Esophagus mucosa (tissue), 1 donor: ENCODE measurements around the gene TUBB2A. TPM values are rescaled to one million over a fixed set of nuclear protein-coding genes. Genes with fewer than 3 reads are reported as not detected.
"Not testable (repeated sequence)": the region's sequence is repeated elsewhere in the genome, so short reads cannot be mapped to it uniquely, and the experiment has no call there.

Source experiments
- ATAC-seq: fragments of 200-7000 bp; cut with Tn5 transposase; one replicate; pipeline ENCODE4 v1.9.1; 2020
- total RNA-seq: library from RNA; stranded (reverse); gene quantifications from one replicate; pipeline ENCODE4 v1.2.4, GENCODE V29; 2023
- donor health status: DM: yes; HTN: yes; CAD: no.

TUBB2A gene
- 70.3 TPM for total RNA-seq

GRCh38 chr6:3157131-3157933 lies at the start of gene TUBB2A:
TSS of gene TUBB2A (minus strand) at chr6:3157544. CDS start at chr6:3157463, 81 bp downstream.
- peak; percentile 85 for ATAC-seq

DNA sequence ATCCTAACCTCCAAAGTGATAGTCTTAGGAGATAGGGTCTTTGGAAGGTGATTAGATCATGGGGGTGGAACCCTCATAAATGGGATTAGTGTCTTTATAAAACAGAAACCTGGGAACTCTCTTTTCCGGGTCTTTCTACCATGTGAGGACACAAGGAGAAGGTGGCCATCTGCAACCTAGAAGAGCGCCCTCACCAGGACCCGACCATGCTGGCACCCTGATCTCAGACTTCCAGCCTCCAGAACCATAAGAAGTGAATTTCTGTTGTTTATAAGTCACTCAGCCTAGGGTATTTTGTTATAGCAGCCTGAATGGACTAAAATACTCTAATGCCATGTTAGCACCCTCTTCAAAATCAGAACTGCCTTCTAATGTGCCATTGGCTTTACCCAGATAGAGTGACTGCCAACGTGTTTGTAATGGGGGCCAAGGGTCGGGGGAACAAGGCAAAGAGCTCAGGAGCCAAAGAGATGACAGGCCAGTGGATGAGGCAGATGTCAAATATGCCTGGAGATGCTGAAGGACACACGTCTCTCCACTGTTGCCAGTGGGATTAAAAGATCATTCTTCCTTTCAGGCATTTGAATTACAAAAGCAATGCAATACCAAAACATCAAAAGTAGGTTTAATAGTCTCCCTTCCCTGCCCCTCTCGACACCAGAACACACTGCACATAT lies 49.1 kb upstream of the TUBB2A start:
- no peak for ATAC-seq

DNA sequence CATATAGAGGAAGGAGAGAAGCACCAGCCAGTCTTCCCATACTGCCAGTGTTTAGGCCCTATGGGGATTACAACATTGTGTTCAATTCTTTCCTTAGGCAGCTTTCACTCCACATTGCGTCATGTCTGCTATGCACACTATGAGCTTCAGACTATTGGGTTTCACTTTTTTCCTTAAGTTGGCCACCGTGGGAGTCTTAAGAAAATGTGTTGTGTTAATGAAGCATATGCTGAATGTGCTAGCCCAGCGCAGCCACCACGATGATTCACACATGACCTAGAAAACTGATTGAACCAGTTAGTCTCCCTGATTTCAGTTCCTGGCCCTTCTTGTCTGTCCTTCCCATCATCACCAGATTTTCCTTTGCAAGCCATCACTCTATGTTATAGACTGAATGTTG lies 48.6 kb upstream of the TUBB2A start:
- peak; percentile 76 for ATAC-seq

DNA sequence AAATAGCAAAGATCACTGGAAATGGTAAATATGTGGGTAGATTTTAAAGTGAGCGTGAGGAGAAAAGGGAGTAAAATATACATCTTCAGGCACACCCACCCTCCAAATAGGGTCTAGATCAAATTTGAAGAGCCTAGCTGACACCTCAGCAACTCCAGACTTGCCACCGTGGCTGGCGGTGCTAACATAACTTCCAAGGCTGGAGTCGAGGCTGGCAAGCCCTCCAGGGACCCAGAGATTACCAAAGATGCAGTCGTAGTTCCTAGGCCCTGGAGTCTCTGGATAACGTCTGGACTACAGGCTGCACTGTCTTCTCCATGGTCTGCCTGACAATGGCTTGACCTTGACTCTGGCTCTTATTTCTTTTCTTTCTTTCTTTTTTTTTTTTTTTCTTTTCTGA lies 47.6 kb upstream of the TUBB2A start:
- no peak for ATAC-seq

DNA sequence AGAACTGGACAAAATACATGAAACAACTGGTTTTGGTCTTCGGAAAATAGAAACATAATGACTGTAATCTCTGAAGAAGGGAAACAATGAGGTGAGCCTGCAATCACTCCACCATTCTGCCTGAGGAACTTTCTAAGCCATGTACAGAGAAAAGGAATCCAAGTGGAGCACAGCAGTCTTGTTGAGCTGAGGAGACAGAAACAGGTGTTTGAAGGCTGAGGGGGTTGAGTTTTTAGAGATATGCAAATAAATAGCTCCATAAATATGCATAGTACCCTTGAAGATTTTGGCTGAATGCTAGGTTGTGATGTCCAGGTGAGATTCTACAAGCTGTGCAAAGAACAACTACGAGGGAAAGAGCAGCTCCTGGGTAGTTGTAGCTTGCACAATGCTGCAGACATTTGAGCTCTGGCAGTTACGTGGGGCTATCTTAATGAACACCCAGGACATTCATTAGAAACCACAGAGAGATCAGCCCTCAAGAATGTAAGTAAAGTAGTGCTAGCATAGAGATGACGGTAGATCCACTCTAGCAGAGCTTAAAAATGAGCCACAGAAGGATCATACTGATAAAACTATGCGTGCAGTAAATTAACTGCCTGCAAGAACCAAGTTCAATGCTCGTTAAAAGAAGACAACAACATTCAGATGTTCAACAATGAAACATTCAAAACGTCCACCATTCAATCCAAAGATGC lies 45.8 kb upstream of the TUBB2A start:
- no peak for ATAC-seq

DNA sequence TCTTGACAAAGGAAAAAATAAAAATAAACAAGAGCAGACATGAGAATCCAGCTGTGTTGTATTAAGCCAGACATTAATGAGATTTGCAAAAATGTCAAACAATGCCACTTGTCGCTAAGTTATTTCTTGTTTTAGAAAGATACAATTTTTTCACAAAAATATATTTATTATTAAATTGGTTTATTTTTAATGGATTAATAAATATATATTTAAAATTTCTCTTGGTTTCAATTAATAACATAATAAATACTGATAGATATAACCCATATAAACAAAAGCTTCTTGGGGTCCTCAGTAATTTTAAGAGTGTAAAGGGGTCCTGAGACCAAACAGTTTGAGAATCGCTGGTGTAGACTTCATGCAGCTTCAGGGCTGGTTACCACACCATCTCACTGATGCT lies 44.0 kb upstream of the TUBB2A start:
- ATAC-seq = no peak

GRCh38 chr6:3200682-3201081 lies 43.3 kb upstream of the TUBB2A start:
- no peak for ATAC-seq

- ATAC-seq = no peak
Measured at GRCh38 chr6:3199382-3199781, 42.0 kb upstream of the TUBB2A start.

- ATAC-seq = not testable (repeated sequence)
Measured at GRCh38 chr6:3197734-3198133, 40.4 kb upstream of the TUBB2A start.

- ATAC-seq = no peak
Measured at GRCh38 chr6:3196770-3197169, 39.4 kb upstream of the TUBB2A start.

DNA sequence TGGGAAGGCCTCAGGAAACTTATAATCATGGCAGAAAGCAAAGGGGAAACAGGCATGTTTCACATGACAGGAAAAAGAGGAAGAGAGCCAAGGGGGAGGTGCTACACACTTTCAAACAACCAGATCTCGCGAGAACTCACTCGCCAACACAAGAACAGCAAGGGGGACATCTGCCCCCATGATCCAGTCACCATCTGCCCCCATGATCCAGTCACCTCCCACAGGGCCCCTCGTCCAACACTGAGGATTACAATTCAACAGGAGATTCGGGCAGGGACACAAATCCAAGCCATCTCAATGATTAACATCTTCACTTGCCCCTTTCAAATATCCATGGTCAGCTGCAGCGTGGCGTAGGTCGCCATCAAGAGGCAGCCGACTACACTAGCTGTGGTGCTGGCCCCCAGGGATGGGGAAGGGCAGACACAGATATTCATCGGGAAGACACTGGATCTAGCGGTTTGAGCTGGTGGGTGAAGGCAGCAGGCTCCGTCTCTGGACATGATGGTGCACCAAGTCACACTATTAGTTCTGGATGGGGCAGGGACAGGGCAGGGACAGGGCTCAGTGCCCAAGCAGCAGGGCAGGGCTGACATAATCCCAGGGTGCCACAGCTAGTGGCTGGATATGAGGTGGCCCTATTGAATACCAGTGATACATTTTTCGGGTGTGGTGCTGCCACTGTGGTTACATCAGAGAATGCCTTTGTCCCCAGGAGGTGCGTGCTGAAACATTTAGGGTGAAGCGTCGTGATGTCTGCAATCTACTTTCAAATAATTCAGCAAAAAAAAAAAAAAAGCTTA lies 38.6 kb upstream of the TUBB2A start:
- ATAC-seq = peak; percentile 98

- ATAC-seq = no peak
Measured at GRCh38 chr6:3195420-3195694, 38.0 kb upstream of the TUBB2A start.

- ATAC-seq = no peak
Measured at GRCh38 chr6:3194535-3195419, 37.4 kb upstream of the TUBB2A start.

DNA sequence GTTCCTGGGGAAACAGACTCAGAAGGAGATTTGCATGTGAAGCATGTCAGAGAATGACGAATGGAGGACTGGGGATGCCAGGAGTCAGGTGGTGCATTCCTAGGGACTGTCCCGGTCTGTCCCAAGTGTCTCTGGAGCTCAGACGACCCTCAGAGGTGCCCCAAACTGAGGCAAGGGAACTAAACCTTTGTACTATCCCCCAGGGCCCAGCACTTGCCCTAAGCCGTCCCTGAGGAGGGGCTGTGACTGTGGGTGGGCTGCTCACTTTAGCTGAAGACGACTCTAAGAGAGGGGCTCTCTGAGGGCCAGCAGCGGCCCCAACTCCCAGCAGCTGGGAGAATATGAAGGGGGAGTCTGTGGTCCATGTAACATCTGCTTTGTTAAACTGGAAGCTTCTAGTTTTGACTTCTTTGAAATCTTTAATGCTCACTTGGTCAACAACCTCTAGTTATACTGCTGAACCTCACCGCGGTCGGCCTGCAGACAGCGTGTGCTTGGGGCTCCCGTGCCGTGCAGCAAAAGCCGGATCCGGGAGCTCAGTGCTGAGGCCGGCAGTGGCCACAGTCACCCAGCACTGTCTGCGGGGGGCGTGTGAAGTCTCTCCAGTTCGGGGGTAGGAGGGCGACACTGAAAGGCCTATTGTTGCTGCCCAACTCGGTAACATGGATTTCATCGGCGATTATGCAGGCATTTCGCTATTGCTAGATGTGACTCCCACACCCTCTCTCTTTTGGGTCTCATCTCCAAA lies 35.9 kb upstream of the TUBB2A start:
- ATAC-seq = no peak

DNA sequence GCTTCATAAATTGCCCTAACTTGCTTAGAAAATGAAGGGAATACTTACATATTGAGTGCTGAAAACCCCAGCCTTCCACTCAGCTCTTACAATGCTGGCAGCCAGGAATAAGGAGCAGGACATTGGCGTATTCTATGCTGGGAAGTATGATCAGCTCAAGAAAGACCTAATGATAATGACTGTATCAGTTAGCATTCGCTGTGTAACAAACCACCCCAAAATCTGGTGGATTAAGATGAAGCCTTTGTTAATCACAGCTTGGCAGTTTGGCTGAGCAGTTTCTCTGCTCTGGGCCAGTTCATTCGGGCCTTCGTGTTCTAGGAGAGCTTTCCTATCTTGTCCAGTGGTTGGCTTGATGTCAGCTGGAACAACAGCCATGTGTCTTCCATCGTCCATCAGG lies 33.4 kb upstream of the TUBB2A start:
- ATAC-seq = no peak

GRCh38 chr6:3190056-3190455 lies 32.7 kb upstream of the TUBB2A start:
- no peak for ATAC-seq

GRCh38 chr6:3189192-3189591 lies 31.8 kb upstream of the TUBB2A start:
- ATAC-seq = not testable (repeated sequence)

- ATAC-seq = no peak
Measured at GRCh38 chr6:3188262-3188661, 30.9 kb upstream of the TUBB2A start.

- no peak for ATAC-seq
Measured at GRCh38 chr6:3186974-3187382, 29.6 kb upstream of the TUBB2A start.

DNA sequence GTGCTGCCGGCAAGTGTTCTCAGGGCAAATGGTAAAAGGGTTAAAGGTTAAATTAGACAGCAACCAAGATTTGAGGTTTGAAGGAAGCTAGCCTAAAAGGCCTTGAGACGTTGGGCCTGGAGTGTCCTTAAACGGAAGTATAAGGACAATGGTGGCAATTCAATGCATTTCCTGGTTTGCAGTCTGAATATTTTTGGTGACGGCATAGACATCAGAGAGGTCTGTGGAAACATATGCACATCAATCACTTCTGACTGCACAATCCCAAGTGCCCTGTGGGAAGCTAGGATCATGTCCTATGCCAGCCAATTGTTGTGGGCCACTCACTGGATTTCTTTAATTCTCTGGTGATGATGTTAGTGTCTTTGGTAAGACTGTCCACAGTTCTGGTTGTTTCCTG lies 25.7 kb upstream of the TUBB2A start:
- no peak for ATAC-seq

DNA sequence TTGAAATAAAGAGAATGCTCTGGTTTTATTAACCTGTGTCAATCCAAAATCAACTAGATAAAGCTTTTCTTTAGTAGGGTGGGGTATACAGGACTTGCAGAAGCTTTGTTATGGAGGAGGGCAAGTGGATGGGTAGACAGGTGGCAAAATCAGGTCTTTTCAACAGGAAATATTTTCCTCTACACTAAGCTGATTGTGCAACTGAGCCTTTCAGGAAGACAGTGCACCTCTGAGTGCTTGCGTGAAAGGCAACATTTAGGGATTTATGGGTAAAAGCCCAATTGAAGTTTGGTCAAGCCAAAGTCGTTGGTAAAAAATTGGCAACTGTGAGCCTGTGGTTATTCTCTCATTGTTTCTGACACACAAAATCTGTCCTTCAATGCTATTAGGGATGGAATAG lies 23.8 kb upstream of the TUBB2A start:
- ATAC-seq = no peak
